Activated CD4-positive, alpha-beta T cell treated with anti-CD3 and anti-CD28 coated beads, Interleukin-2, Interleukin-4, amounts not matched to agents 100 ng/mL and 50 ng/mL, durations not matched to agents 16 hours and 8 hours (primary cell): ENCODE data around the gene ITGA5.
A peak's percentile ranks its signal among the peaks of the same experiment; 100 is the strongest.

Source experiments
- DNase-seq: peaks from one replicate; pipeline ENCODE4 v3.0.0-alpha.2; 2020; ENCODE audit warnings: low spot score

ITGA5 gene

GRCh38 chr12:54389134-54389508 is 29.9 kb downstream of the ITGA5 start:
- no peak for DNase-seq

- DNase-seq, result no peak
Observed at GRCh38 chr12:54388237-54389133, 30.6 kb downstream of the ITGA5 start.

- no peak for DNase-seq
Observed at GRCh38 chr12:54387114-54387467, 32.0 kb downstream of the ITGA5 start.

GRCh38 chr12:54386403-54387113 is 32.5 kb downstream of the ITGA5 start:
- DNase-seq, result no peak

- DNase-seq, result no peak
Observed at GRCh38 chr12:54385251-54385914, 33.7 kb downstream of the ITGA5 start.

- DNase-seq, result no peak
Observed at GRCh38 chr12:54384591-54385041, 34.5 kb downstream of the ITGA5 start, which contains the start of gene ZNF385A. Gene ZNF385A (minus strand): TSS chr12:54384733. CDS start chr12:54384514, 219 bp downstream.

GRCh38 chr12:54383041-54383609 is 35.9 kb downstream of the ITGA5 start:
- no peak for DNase-seq

GRCh38 chr12:54381136-54381535 is 37.9 kb downstream of the ITGA5 start:
- no peak for DNase-seq

- peak; percentile 88 for DNase-seq
Observed at GRCh38 chr12:54379398-54380201, 39.5 kb downstream of the ITGA5 start.

GRCh38 chr12:54378796-54379397 is 40.2 kb downstream of the ITGA5 start:
- DNase-seq, result no peak

GRCh38 chr12:54377797-54378515 is 41.1 kb downstream of the ITGA5 start:
- DNase-seq, result no peak

- no peak for DNase-seq
Observed at GRCh38 chr12:54377007-54377406, 42.1 kb downstream of the ITGA5 start.

- DNase-seq, result no peak
Observed at GRCh38 chr12:54376596-54376995, 42.5 kb downstream of the ITGA5 start.

- DNase-seq, result no peak
Observed at GRCh38 chr12:54375259-54375579, 43.8 kb downstream of the ITGA5 start.

GRCh38 chr12:54374562-54375258 is 44.4 kb downstream of the ITGA5 start:
- no peak for DNase-seq

GRCh38 chr12:54373649-54374561 is 45.2 kb downstream of the ITGA5 start:
- DNase-seq, result no peak

GRCh38 chr12:54372113-54372806 is 46.8 kb downstream of the ITGA5 start:
- no peak for DNase-seq
